HL-60 (cell line): ENCODE results near the gene GRAMD2B.

Experiments
- DNase-seq, 2 experiments: peaks; one replicate each; pipeline ENCODE4 v3.0.0-alpha.2; 2010 to 2020; ENCODE audit warnings: low read depth in 1 of 2, low spot score in 1 of 2
- H3K27ac ChIP-seq: fragments of 250-450 bp; sonication (Bioruptor Pico); replicated peaks from 2 replicates; pipeline ENCODE4 v1.5.1; 2020; ENCODE audit warnings: mild to moderate bottlenecking, moderate library complexity
- H3K27me3 ChIP-seq: fragments of 250-450 bp; sonication (Bioruptor Pico); 2 replicates; pipeline ENCODE4 v1.5.1; 2021; ENCODE audit warnings: mild to moderate bottlenecking, moderate library complexity; ENCODE audit not compliant: insufficient read depth, poor library complexity, severe bottlenecking
- H3K4me3 ChIP-seq: replicated peaks from 2 replicates; pipeline ENCODE4 v1.5.1; 2011; ENCODE audit warnings: mild to moderate bottlenecking, control low read depth, low read length; ENCODE audit not compliant: insufficient read depth
- CTCF ChIP-seq: IDR thresholded peaks from one replicate; pipeline ENCODE4 v1.5.1; 2011; ENCODE audit warnings: low read length, control low read depth, inconsistent platforms; ENCODE audit not compliant: insufficient read depth
- GABPA ChIP-seq: IDR thresholded peaks from 2 replicates; pipeline ENCODE4 v1.6.1; 2012; ENCODE audit warnings: low read depth
- POLR2AphosphoS5 ChIP-seq: IDR thresholded peaks from 2 replicates; pipeline ENCODE4 v1.6.1; 2012; ENCODE audit warnings: low read depth
- SPI1 ChIP-seq: IDR thresholded peaks from 2 replicates; pipeline ENCODE4 v1.6.1; 2012; ENCODE audit warnings: low read depth, mild to moderate bottlenecking, borderline replicate concordance
- TF ChIP-seq, protein P1 (sequence below): IDR thresholded peaks from 2 replicates; pipeline ENCODE4 v1.6.1; 2012; ENCODE audit warnings: low read depth; ENCODE audit not compliant: insufficient replicate concordance

Gene GRAMD2B

GRCh38 chr5:126542441-126542840 is 119.2 kb downstream of the GRAMD2B start:
- H3K27me3 ChIP-seq: no peaks in the 10 kb centered on the region
- no peak overlapping the region for H3K4me3 ChIP-seq
- H3K27ac ChIP-seq: no peak overlapping the region
- no peak for DNase-seq
- TF ChIP-seq GABPA: no peak
- TF ChIP-seq POLR2AphosphoS5: no peak
- TF ChIP-seq, protein P1, sequence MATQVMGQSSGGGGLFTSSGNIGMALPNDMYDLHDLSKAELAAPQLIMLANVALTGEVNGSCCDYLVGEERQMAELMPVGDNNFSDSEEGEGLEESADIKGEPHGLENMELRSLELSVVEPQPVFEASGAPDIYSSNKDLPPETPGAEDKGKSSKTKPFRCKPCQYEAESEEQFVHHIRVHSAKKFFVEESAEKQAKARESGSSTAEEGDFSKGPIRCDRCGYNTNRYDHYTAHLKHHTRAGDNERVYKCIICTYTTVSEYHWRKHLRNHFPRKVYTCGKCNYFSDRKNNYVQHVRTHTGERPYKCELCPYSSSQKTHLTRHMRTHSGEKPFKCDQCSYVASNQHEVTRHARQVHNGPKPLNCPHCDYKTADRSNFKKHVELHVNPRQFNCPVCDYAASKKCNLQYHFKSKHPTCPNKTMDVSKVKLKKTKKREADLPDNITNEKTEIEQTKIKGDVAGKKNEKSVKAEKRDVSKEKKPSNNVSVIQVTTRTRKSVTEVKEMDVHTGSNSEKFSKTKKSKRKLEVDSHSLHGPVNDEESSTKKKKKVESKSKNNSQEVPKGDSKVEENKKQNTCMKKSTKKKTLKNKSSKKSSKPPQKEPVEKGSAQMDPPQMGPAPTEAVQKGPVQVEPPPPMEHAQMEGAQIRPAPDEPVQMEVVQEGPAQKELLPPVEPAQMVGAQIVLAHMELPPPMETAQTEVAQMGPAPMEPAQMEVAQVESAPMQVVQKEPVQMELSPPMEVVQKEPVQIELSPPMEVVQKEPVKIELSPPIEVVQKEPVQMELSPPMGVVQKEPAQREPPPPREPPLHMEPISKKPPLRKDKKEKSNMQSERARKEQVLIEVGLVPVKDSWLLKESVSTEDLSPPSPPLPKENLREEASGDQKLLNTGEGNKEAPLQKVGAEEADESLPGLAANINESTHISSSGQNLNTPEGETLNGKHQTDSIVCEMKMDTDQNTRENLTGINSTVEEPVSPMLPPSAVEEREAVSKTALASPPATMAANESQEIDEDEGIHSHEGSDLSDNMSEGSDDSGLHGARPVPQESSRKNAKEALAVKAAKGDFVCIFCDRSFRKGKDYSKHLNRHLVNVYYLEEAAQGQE: no peak
- TF ChIP-seq CTCF: no peak
- TF ChIP-seq SPI1: no peak

DNA sequence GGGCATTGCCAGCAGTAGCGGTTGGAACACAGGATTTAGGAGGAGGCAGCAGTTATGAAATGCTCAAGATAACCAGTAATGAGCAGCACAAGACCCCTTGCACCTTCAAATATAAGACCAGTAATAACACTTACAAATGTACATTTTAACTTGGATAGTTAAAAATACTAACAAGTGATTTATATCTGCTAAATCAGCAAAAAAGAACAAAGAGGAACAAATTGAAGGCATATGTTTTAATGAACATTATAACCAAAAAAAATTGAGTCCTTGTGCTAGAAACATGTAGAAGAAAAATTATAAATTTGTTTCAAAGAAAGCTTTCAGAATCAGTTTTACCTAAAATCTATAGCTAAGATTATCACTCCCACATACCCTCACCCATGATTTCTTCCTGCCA is 119.8 kb downstream of the GRAMD2B start:
- Histone ChIP-seq H3K27me3 (no peaks in the 10 kb centered on the region), H3K27ac (no peak overlapping the region), H3K4me3 (no peak overlapping the region)
- TF ChIP-seq CTCF (no peak), SPI1 (no peak), POLR2AphosphoS5 (no peak), GABPA (no peak)
- TF ChIP-seq, protein P1: no peak
- no peak for DNase-seq

GRCh38 chr5:126543660-126544059 is 120.5 kb downstream of the GRAMD2B start:
- no peak for TF ChIP-seq CTCF
- TF ChIP-seq, protein P1: no peak
- no peak for TF ChIP-seq SPI1
- TF ChIP-seq POLR2AphosphoS5: no peak
- TF ChIP-seq GABPA: no peak
- Histone ChIP-seq H3K4me3 (no peak overlapping the region), H3K27ac (no peak overlapping the region), H3K27me3 (no peaks in the 10 kb centered on the region)
- DNase-seq: no peak
